ENCODE data around the gene PTPRN2.

- TF ChIP-seq, protein P1, sequence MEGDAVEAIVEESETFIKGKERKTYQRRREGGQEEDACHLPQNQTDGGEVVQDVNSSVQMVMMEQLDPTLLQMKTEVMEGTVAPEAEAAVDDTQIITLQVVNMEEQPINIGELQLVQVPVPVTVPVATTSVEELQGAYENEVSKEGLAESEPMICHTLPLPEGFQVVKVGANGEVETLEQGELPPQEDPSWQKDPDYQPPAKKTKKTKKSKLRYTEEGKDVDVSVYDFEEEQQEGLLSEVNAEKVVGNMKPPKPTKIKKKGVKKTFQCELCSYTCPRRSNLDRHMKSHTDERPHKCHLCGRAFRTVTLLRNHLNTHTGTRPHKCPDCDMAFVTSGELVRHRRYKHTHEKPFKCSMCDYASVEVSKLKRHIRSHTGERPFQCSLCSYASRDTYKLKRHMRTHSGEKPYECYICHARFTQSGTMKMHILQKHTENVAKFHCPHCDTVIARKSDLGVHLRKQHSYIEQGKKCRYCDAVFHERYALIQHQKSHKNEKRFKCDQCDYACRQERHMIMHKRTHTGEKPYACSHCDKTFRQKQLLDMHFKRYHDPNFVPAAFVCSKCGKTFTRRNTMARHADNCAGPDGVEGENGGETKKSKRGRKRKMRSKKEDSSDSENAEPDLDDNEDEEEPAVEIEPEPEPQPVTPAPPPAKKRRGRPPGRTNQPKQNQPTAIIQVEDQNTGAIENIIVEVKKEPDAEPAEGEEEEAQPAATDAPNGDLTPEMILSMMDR (IDR thresholded peaks at IDR 0.05; ENCODE audit: extremely low read depth in 1 of 2, insufficient read depth in 1 of 2, low read depth in 1 of 2, low read length in 2 of 2): no peak
- no peak for TF ChIP-seq POLR2AphosphoS5 (IDR thresholded peaks at IDR 0.05; ENCODE audit: insufficient read depth, low read depth, low read length)
- TF ChIP-seq POLR2A (IDR thresholded peaks at IDR 0.05; ENCODE audit: low read depth, low read length): no peak
- no peak for TF ChIP-seq EZH2 (IDR thresholded peaks at IDR 0.05; ENCODE audit: borderline replicate concordance, low read depth, low read length, severe bottlenecking)
- TF ChIP-seq MAX (IDR thresholded peaks at IDR 0.05; ENCODE audit: insufficient read depth, insufficient read length): no peak
- TF ChIP-seq MYC (IDR thresholded peaks at IDR 0.05; ENCODE audit: low read depth, low read length): no peak
Observed at GRCh38 chr7:158582089-158582456, 5.5 kb downstream of the PTPRN2 start.

All from endothelial cell of umbilical vein (primary cell).